Ureter (tissue), 1 donor: Measurements from ENCODE around the gene USP17L26. TPM values are rescaled to one million over a fixed set of nuclear protein-coding genes. Genes with fewer than 3 reads are reported as not detected.
"Not testable (repeated sequence)": the region's sequence is repeated elsewhere in the genome, so short reads cannot be mapped to it uniquely, and the experiment has no call there.

Experiments used
- DNase-seq: peaks from one replicate; pipeline ENCODE4 v3.0.0-alpha.2; 2020; ENCODE audit warnings: low spot score
- total RNA-seq: library from RNA; stranded (reverse); gene quantifications from one replicate; pipeline ENCODE4 v1.2.4, GENCODE V29; 2023
- donor health status: DM: yes; HTN: yes; CAD: no.

The USP17L26 gene, protein sequence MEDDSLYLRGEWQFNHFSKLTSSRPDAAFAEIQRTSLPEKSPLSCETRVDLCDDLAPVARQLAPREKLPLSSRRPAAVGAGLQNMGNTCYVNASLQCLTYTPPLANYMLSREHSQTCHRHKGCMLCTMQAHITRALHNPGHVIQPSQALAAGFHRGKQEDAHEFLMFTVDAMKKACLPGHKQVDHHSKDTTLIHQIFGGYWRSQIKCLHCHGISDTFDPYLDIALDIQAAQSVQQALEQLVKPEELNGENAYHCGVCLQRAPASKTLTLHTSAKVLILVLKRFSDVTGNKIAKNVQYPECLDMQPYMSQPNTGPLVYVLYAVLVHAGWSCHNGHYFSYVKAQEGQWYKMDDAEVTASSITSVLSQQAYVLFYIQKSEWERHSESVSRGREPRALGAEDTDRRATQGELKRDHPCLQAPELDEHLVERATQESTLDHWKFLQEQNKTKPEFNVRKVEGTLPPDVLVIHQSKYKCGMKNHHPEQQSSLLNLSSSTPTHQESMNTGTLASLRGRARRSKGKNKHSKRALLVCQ
- total RNA-seq, result not detected

DNA sequence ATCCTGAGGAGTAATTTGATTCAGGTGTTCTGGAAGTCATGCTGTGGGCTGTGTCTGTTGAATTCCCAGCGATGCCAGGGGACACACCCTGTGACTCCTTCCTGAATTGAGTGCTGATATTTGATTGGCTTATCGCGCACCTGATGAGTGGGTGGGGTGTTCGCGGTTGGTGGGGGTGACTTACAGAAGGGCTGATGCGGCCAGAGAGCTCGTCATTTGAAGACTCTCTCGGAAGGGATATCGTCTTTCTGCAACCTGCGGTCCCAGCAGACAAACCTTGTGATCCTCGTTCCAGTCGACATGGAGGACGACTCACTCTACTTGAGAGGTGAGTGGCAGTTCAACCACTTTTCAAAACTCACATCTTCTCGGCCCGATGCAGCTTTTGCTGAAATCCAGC lies at the start of gene USP17L26:
Gene USP17L26, plus strand, starts transcription at position 301 of the 400 bp plus-strand sequence. Its CDS starts 0 bp downstream, at position 301.
- DNase-seq, result not testable (repeated sequence)

DNA sequence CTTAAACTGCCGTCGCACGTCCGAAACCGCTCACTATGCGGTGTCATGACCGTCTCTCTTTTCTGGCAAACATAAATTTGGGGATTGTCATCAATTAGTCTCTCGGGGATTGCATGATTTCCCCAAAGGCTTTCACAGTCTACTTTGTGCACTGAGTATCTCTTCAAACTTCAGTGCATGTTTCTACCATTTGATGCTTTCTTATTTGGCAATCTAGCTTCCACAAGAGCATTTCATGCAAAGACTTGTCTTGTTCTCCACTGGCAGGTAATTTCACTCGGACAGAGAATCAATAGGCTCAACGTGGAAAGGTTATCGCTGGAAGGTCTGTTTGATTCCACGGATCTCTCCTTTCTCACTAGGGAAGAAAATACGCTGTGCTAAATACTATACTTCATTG lies 10.3 kb upstream of the USP17L26 start:
- DNase-seq, result not testable (repeated sequence)

DNA sequence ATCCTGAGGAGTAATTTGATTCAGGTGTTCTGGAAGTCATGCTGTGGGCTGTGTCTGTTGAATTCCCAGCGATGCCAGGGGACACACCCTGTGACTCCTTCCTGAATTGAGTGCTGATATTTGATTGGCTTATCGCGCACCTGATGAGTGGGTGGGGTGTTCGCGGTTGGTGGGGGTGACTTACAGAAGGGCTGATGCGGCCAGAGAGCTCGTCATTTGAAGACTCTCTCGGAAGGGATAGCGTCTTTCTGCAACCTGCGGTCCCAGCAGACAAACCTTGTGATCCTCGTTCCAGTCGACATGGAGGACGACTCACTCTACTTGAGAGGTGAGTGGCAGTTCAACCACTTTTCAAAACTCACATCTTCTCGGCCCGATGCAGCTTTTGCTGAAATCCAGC lies 9.6 kb upstream of the USP17L26 start, which contains the start of gene USP17L24:
Gene USP17L24, plus strand, starts transcription at position 301 of the 400 bp plus-strand sequence. Its CDS starts 0 bp downstream, at position 301.
- DNase-seq, result not testable (repeated sequence)

DNA sequence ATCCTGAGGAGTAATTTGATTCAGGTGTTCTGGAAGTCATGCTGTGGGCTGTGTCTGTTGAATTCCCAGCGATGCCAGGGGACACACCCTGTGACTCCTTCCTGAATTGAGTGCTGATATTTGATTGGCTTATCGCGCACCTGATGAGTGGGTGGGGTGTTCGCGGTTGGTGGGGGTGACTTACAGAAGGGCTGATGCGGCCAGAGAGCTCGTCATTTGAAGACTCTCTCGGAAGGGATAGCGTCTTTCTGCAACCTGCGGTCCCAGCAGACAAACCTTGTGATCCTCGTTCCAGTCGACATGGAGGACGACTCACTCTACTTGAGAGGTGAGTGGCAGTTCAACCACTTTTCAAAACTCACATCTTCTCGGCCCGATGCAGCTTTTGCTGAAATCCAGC lies 4.8 kb upstream of the USP17L26 start, which contains the start of gene USP17L25:
Gene USP17L25, plus strand, starts transcription at position 301 of the 400 bp plus-strand sequence. Its CDS starts 0 bp downstream, at position 301.
- not testable (repeated sequence) for DNase-seq

DNA sequence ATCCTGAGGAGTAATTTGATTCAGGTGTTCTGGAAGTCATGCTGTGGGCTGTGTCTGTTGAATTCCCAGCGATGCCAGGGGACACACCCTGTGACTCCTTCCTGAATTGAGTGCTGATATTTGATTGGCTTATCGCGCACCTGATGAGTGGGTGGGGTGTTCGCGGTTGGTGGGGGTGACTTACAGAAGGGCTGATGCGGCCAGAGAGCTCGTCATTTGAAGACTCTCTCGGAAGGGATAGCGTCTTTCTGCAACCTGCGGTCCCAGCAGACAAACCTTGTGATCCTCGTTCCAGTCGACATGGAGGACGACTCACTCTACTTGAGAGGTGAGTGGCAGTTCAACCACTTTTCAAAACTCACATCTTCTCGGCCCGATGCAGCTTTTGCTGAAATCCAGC lies 4.6 kb downstream of the USP17L26 start, which contains the start of gene USP17L5:
Gene USP17L5, plus strand, starts transcription at position 301 of the 400 bp plus-strand sequence. Its CDS starts 0 bp downstream, at position 301.
- not testable (repeated sequence) for DNase-seq

DNA sequence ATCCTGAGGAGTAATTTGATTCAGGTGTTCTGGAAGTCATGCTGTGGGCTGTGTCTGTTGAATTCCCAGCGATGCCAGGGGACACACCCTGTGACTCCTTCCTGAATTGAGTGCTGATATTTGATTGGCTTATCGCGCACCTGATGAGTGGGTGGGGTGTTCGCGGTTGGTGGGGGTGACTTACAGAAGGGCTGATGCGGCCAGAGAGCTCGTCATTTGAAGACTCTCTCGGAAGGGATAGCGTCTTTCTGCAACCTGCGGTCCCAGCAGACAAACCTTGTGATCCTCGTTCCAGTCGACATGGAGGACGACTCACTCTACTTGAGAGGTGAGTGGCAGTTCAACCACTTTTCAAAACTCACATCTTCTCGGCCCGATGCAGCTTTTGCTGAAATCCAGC lies 9.4 kb downstream of the USP17L26 start, which contains the start of gene USP17L27:
Gene USP17L27, plus strand, starts transcription at position 301 of the 400 bp plus-strand sequence. Its CDS starts 0 bp downstream, at position 301.
- not testable (repeated sequence) for DNase-seq

DNA sequence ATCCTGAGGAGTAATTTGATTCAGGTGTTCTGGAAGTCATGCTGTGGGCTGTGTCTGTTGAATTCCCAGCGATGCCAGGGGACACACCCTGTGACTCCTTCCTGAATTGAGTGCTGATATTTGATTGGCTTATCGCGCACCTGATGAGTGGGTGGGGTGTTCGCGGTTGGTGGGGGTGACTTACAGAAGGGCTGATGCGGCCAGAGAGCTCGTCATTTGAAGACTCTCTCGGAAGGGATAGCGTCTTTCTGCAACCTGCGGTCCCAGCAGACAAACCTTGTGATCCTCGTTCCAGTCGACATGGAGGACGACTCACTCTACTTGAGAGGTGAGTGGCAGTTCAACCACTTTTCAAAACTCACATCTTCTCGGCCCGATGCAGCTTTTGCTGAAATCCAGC lies 14.1 kb downstream of the USP17L26 start, which contains the start of gene USP17L28:
Gene USP17L28, plus strand, starts transcription at position 301 of the 400 bp plus-strand sequence. Its CDS starts 0 bp downstream, at position 301.
- not testable (repeated sequence) for DNase-seq

DNA sequence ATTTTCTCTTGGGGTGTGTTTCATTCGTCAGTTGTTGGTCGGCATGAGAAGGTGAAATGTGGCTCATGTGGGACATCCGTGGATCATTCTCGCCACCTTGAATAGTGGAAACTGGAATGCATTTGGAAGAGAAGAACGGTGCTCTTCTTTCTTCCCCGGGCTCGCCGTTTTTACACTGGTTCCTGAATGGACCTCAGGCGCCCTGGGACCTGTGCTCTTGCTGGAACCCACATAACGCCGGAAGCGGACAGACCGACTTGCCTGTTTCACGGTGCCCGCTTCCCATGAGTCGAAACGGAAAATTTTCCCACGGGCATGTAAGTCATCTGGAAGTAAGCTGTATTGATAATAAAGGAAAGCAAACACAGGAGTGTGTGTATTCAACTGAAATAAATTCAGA lies 16.4 kb downstream of the USP17L26 start:
- DNase-seq, result not testable (repeated sequence)

DNA sequence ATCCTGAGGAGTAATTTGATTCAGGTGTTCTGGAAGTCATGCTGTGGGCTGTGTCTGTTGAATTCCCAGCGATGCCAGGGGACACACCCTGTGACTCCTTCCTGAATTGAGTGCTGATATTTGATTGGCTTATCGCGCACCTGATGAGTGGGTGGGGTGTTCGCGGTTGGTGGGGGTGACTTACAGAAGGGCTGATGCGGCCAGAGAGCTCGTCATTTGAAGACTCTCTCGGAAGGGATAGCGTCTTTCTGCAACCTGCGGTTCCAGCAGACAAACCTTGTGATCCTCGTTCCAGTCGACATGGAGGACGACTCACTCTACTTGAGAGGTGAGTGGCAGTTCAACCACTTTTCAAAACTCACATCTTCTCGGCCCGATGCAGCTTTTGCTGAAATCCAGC lies 18.9 kb downstream of the USP17L26 start, which contains the start of gene USP17L29:
Gene USP17L29, plus strand, starts transcription at position 301 of the 400 bp plus-strand sequence. Its CDS starts 0 bp downstream, at position 301.
- DNase-seq, result not testable (repeated sequence)

DNA sequence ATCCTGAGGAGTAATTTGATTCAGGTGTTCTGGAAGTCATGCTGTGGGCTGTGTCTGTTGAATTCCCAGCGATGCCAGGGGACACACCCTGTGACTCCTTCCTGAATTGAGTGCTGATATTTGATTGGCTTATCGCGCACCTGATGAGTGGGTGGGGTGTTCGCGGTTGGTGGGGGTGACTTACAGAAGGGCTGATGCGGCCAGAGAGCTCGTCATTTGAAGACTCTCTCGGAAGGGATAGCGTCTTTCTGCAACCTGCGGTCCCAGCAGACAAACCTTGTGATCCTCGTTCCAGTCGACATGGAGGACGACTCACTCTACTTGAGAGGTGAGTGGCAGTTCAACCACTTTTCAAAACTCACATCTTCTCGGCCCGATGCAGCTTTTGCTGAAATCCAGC lies 28.4 kb downstream of the USP17L26 start, which contains the start of gene USP17L30:
Gene USP17L30, plus strand, starts transcription at position 301 of the 400 bp plus-strand sequence. Its CDS starts 0 bp downstream, at position 301.
- not testable (repeated sequence) for DNase-seq

DNA sequence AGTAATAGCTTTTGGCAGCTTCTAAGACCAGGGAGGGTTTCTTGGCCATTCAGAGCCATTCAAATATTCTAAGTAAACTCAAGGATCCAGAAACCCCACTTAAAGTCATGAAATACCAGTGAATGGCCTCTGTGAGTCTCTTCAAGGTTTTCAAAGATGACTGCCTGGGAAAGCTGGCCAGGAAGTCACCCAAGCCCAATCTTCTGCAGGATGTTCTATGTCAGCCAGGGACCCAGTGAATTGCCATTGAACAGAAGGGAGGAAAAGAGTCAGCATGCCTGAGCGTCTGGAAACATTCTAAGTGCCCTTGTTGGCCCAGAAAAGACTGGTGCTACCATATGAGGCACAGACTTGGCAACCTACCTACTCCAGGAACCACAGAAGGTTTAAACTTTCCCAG lies 45.4 kb downstream of the USP17L26 start:
- DNase-seq, result not testable (repeated sequence)

DNA sequence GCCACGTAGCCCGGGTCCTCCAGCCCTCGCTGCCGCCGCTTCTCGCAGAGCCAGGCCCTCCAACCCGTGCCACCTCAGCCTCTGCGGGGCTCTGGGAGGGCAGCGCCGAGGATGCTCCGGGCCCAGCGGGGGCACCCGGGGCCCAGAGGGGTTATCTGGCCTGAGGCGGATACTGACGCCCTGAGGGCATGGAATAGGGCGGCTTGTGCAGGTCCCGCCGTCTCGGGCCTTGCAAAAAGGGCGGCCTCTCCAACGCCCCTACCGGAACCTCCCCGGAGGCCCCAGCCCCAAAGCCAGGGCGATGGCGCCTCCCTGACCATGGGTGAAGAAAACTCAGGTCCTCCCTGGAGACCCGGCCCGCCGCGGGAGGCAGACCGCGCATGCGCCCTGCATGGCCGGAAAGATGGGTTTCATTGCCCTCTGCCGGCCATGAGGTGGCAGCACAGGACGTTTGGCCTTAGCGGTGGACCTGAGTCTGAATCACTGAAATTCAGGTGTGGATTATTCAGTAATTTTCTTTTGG lies 46.6 kb downstream of the USP17L26 start:
- peak; percentile 43 for DNase-seq

DNA sequence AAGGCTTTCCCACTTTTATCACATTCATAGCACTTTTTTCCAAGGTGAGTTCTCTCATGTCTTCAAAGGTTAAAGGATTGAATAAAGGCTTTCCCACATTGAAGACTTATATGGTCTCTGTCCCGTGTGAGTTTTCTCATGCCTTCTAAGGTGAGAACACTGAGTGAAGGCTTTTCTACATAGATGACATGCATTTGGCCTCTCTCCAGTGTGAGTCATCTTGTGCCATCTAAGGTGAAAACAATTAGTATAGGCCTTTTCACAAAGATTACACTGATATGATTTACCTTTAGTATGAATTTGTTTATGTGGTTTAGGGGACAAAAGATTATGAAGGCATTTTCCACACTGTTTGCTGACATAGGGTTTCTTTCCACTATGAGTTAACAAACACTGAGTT lies 49.7 kb downstream of the USP17L26 start:
- no peak for DNase-seq

Other genes with a start within 250 kb of the USP17L26 start
- not detected for gene FAM90A26, start 164.2 kb upstream of the USP17L26 start, total RNA-seq
- gene USP17L10, start 124.0 kb upstream of the USP17L26 start, total RNA-seq, result not detected
- 0.29 TPM for gene USP17L11, start 119.3 kb upstream of the USP17L26 start, total RNA-seq
- not detected for gene USP17L12, start 114.5 kb upstream of the USP17L26 start, total RNA-seq
- not detected for gene USP17L13, start 109.8 kb upstream of the USP17L26 start, total RNA-seq
- not detected for gene USP17L15, start 100.3 kb upstream of the USP17L26 start, total RNA-seq
- not detected for gene USP17L17, start 90.8 kb upstream of the USP17L26 start, total RNA-seq
- gene USP17L18, start 86.0 kb upstream of the USP17L26 start, total RNA-seq, result 0.29 TPM
- not detected for gene USP17L19, start 81.3 kb upstream of the USP17L26 start, total RNA-seq
- not detected for gene USP17L20, start 76.5 kb upstream of the USP17L26 start, total RNA-seq
- not detected for gene USP17L21, start 71.8 kb upstream of the USP17L26 start, total RNA-seq
- not detected for gene USP17L22, start 67.0 kb upstream of the USP17L26 start, total RNA-seq
- not detected for gene USP17L24, start 9.5 kb upstream of the USP17L26 start, total RNA-seq
- gene USP17L25, start 4.7 kb upstream of the USP17L26 start, total RNA-seq, result not detected
- not detected for gene USP17L5, start 4.7 kb downstream of the USP17L26 start, total RNA-seq
- gene USP17L27, start 9.5 kb downstream of the USP17L26 start, total RNA-seq, result not detected
- gene USP17L28, start 14.2 kb downstream of the USP17L26 start, total RNA-seq, result not detected
- not detected for gene USP17L29, start 19.0 kb downstream of the USP17L26 start, total RNA-seq
- not detected for gene USP17L30, start 28.5 kb downstream of the USP17L26 start, total RNA-seq
- not detected for gene DEFB131A, start 109.8 kb downstream of the USP17L26 start, total RNA-seq